Measurements from ENCODE around the gene NRN1L. TPM values are rescaled to one million over a fixed set of nuclear protein-coding genes. Genes with fewer than 3 reads are reported as not detected.

Gene NRN1L
- total and polyA plus RNA-seq, 2 of the 4 experiments (the other 2 are of a cell fraction) = 0.27 TPM; not detected in 1

GRCh38 chr16:67858500-67858899 is 26.2 kb upstream of the NRN1L start:
- WGBS, 2 experiments (ENCODE audit: extremely low coverage in 2 of 2, insufficient read length in 1 of 2) = 100% methylated on average over 1 of the region's 4 CpGs; no CpG with 5 or more reads in 1 of the 2 experiments
- CTCF ChIA-PET = interaction anchor here (2.0 kb wide), 1 partner anchor 42 kb away, joined by 8 read pairs; no protein-coding TSS in a partner anchor
- no peak overlapping the region for H3K4ac ChIP-seq (ENCODE audit: low read depth, low read length)
- no peaks in the 10 kb centered on the region for H3K9me3 ChIP-seq (ENCODE audit: control insufficient read depth, insufficient read depth, low read length)
- no peaks in the 10 kb centered on the region for H3K27me3 ChIP-seq (ENCODE audit: control insufficient read depth, insufficient read depth, low read length)
- no peak overlapping the region for H2BK5ac ChIP-seq (ENCODE audit: low read depth, low read length, poor library complexity, severe bottlenecking)
- no peak overlapping the region for H2BK120ac ChIP-seq (ENCODE audit: low read depth, low read length)
- H4K8ac ChIP-seq (ENCODE audit: low read depth in 2 of 2, low read length in 2 of 2) = no peak overlapping the region
- no peak overlapping the region for H3K14ac ChIP-seq (replicated peaks; ENCODE audit: low read depth, low read length)
- dilution Hi-C loops (cut with HindIII; ENCODE audit: low sequenced_read_pairs, unreplicated experiment) = no loop called here
- DNase-seq = no peak
- H3K36me3 ChIP-seq (ENCODE audit: control insufficient read depth, insufficient read depth, low read length) = peaks cover 17% of the 10 kb centered on the region
- H3K23ac ChIP-seq (ENCODE audit: low read depth, low read length) = no peak overlapping the region
- POLR2A ChIA-PET (ENCODE audit: unreplicated experiment) = interaction anchor here (0.6 kb wide), 1 partner anchor 161 kb away, joined by 4 read pairs; no protein-coding TSS in a partner anchor
- H3K4me1 ChIP-seq (ENCODE audit: control insufficient read depth, insufficient read depth, low read length) = peaks cover 29% of the 10 kb centered on the region
- H3K56ac ChIP-seq (ENCODE audit: extremely low read depth, insufficient read depth, low read length) = no peak overlapping the region
- no peak overlapping the region for H3K9ac ChIP-seq (ENCODE audit: low read depth, low read length)
- no peak overlapping the region for H4K5ac ChIP-seq (ENCODE audit: low read depth, low read length)
- no peak overlapping the region for H3K4me2 ChIP-seq (ENCODE audit: low read depth, low read length)
- H3K9me1 ChIP-seq (ENCODE audit: insufficient read depth, low read length) = peaks cover 67% of the 10 kb centered on the region
- H3K27ac ChIP-seq (ENCODE audit: insufficient read depth, low read length) = no peak overlapping the region
- no peak overlapping the region for H3K4me3 ChIP-seq (ENCODE audit: insufficient read depth, low read depth, low read length)
- H2BK20ac ChIP-seq (ENCODE audit: low read depth, low read length) = no peak overlapping the region
- H2AK9ac ChIP-seq (replicated peaks; ENCODE audit: low read depth, low read length, poor library complexity) = no peak overlapping the region
- H3K79me1 ChIP-seq (ENCODE audit: low read depth in 1 of 2, low read length in 2 of 2) = peaks cover 31 to 90% of the 10 kb centered on the region in 2 experiments; a peak in 3 of 4 replicates
- BruUV-seq (replicated peaks) = no TSS peak
- no peak overlapping the region for H4K91ac ChIP-seq (ENCODE audit: insufficient read depth, low read depth, low read length)
- no peak overlapping the region for H2AFZ ChIP-seq (replicated peaks; ENCODE audit: low read length, poor library complexity)
- intact Hi-C loops (cut with micrococcal nuclease) = no loop called here
- no peak overlapping the region for H2BK15ac ChIP-seq (ENCODE audit: low read depth, low read length)
- in situ Hi-C loops (cut with MboI; ENCODE audit: low sequenced_read_pairs) = no loop called here
- no peak for ATAC-seq (ENCODE audit: low read depth)
- no peak overlapping the region for H2AK5ac ChIP-seq (ENCODE audit: low read depth, low read length)
- no peak overlapping the region for H3K18ac ChIP-seq (ENCODE audit: low read depth, low read length)
- peaks cover 99% of the 10 kb centered on the region for H4K20me1 ChIP-seq (ENCODE audit: insufficient read depth, low read length)
- TF ChIP-seq, protein P1, sequence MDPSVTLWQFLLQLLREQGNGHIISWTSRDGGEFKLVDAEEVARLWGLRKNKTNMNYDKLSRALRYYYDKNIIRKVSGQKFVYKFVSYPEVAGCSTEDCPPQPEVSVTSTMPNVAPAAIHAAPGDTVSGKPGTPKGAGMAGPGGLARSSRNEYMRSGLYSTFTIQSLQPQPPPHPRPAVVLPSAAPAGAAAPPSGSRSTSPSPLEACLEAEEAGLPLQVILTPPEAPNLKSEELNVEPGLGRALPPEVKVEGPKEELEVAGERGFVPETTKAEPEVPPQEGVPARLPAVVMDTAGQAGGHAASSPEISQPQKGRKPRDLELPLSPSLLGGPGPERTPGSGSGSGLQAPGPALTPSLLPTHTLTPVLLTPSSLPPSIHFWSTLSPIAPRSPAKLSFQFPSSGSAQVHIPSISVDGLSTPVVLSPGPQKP (IDR thresholded peaks at IDR 0.05; ENCODE audit: borderline replicate concordance, low read depth, low read length) = no peak
- TF ChIP-seq MAZ (IDR thresholded peaks at IDR 0.05; ENCODE audit: borderline replicate concordance, low read depth, low read length) = no peak
- TF ChIP-seq SMC3 (IDR thresholded peaks at IDR 0.05; ENCODE audit: low read depth, low read length) = no peak
- TF ChIP-seq MXI1 (IDR thresholded peaks at IDR 0.05; ENCODE audit: borderline replicate concordance, low read depth, low read length) = no peak
- no peak for TF ChIP-seq RCOR1 (IDR thresholded peaks at IDR 0.05; ENCODE audit: insufficient replicate concordance, low read length)
- TF ChIP-seq CHD1 (IDR thresholded peaks at IDR 0.05; ENCODE audit: low read depth, low read length) = no peak
- TF ChIP-seq CTCF (conservative IDR thresholded peaks at IDR 0.05; ENCODE audit: low read depth, low read length) = no peak
- TF ChIP-seq NFE2L2 (IDR thresholded peaks at IDR 0.05; ENCODE audit: low read depth, low read length) = no peak
- no peak for TF ChIP-seq POLR2A (IDR thresholded peaks at IDR 0.05; ENCODE audit: low read depth, low read length)
- no peak for TF ChIP-seq USF2 (IDR thresholded peaks at IDR 0.05; ENCODE audit: low read depth, low read length)
- TF ChIP-seq MAFK (IDR thresholded peaks at IDR 0.05; ENCODE audit: low read depth, low read length) = no peak
- no peak for TF ChIP-seq BHLHE40 (IDR thresholded peaks at IDR 0.05; ENCODE audit: low read depth, low read length)
- TF ChIP-seq CEBPB (IDR thresholded peaks at IDR 0.05; ENCODE audit: low read depth, low read length) = no peak
- TF ChIP-seq FOS (IDR thresholded peaks at IDR 0.05; ENCODE audit: low read depth, low read length) = no peak
